ENCODE measurements around the gene DNAAF8.

- TF ChIP-seq CTCF (IDR thresholded peaks at IDR 0.05) (no peak), EZH2 (IDR thresholded peaks at IDR 0.05) (no peak)
These were observed 43.2 kb upstream of the DNAAF8 start for GRCh38 chr16:4690946-4691665.

All from neural progenitor cell (in vitro differentiated cells).